ENCODE results near the gene CNTLN.
"Not testable (repeated sequence)": the region's sequence is repeated elsewhere in the genome, so short reads cannot be mapped to it uniquely, and the experiment has no call there.

CNTLN gene

GRCh38 chr9:17140418-17140817 lies 5.6 kb downstream of the CNTLN start:
- Mint-ChIP-seq H3K27me3 (peaks cover 18% of the 10 kb centered on the region), H3K27ac (no peak overlapping the region), H3K36me3 (ENCODE audit: low read depth) (no peaks in the 10 kb centered on the region), H3K4me3 (no peak overlapping the region), H3K4me1 (ENCODE audit: low read depth) (peaks cover 5% of the 10 kb centered on the region), H3K9me3 (peaks cover 7% of the 10 kb centered on the region)
- DNase-seq: no peak

GRCh38 chr9:17148324-17148723 lies 13.5 kb downstream of the CNTLN start:
- no peaks in the 10 kb centered on the region for H3K36me3 Mint-ChIP-seq (ENCODE audit: low read depth)
- no peak overlapping the region for H3K27ac Mint-ChIP-seq
- DNase-seq: no peak
- no peaks in the 10 kb centered on the region for H3K27me3 Mint-ChIP-seq
- H3K4me1 Mint-ChIP-seq (ENCODE audit: low read depth): no peaks in the 10 kb centered on the region
- no peak overlapping the region for H3K4me3 Mint-ChIP-seq
- H3K9me3 Mint-ChIP-seq: peaks cover 19% of the 10 kb centered on the region

- DNase-seq: no peak
- no peaks in the 10 kb centered on the region for H3K4me1 Mint-ChIP-seq (ENCODE audit: low read depth)
- H3K27ac Mint-ChIP-seq: no peak overlapping the region
- H3K27me3 Mint-ChIP-seq: no peaks in the 10 kb centered on the region
- H3K9me3 Mint-ChIP-seq: peaks cover 4% of the 10 kb centered on the region
- no peak overlapping the region for H3K4me3 Mint-ChIP-seq
- no peaks in the 10 kb centered on the region for H3K36me3 Mint-ChIP-seq (ENCODE audit: low read depth)
These were observed 24.6 kb downstream of the CNTLN start for GRCh38 chr9:17159469-17159868.

GRCh38 chr9:17160327-17160726 lies 25.5 kb downstream of the CNTLN start:
- no peak overlapping the region for H3K4me3 Mint-ChIP-seq
- no peak for DNase-seq
- H3K4me1 Mint-ChIP-seq (ENCODE audit: low read depth): no peaks in the 10 kb centered on the region
- H3K27me3 Mint-ChIP-seq: no peaks in the 10 kb centered on the region
- H3K9me3 Mint-ChIP-seq: peaks cover 4% of the 10 kb centered on the region
- H3K36me3 Mint-ChIP-seq (ENCODE audit: low read depth): no peaks in the 10 kb centered on the region
- H3K27ac Mint-ChIP-seq: no peak overlapping the region

GRCh38 chr9:17165764-17166163 lies 30.9 kb downstream of the CNTLN start:
- H3K4me1 Mint-ChIP-seq (ENCODE audit: low read depth): no peaks in the 10 kb centered on the region
- no peak overlapping the region for H3K27ac Mint-ChIP-seq
- no peaks in the 10 kb centered on the region for H3K36me3 Mint-ChIP-seq (ENCODE audit: low read depth)
- H3K9me3 Mint-ChIP-seq: peaks cover 10% of the 10 kb centered on the region
- no peak overlapping the region for H3K4me3 Mint-ChIP-seq
- no peak for DNase-seq
- H3K27me3 Mint-ChIP-seq: no peaks in the 10 kb centered on the region

- Mint-ChIP-seq H3K27ac (no peak overlapping the region), H3K27me3 (no peaks in the 10 kb centered on the region), H3K36me3 (ENCODE audit: low read depth) (no peaks in the 10 kb centered on the region), H3K9me3 (peaks cover 12% of the 10 kb centered on the region), H3K4me3 (no peak overlapping the region), H3K4me1 (ENCODE audit: low read depth) (no peaks in the 10 kb centered on the region)
- no peak for DNase-seq
These were observed 31.5 kb downstream of the CNTLN start for GRCh38 chr9:17166346-17166745.

- H3K9me3 Mint-ChIP-seq: peaks cover 13% of the 10 kb centered on the region
- no peaks in the 10 kb centered on the region for H3K36me3 Mint-ChIP-seq (ENCODE audit: low read depth)
- H3K4me3 Mint-ChIP-seq: no peak overlapping the region
- H3K4me1 Mint-ChIP-seq (ENCODE audit: low read depth): no peaks in the 10 kb centered on the region
- H3K27ac Mint-ChIP-seq: no peak overlapping the region
- H3K27me3 Mint-ChIP-seq: no peaks in the 10 kb centered on the region
- DNase-seq: no peak
These were observed 36.7 kb downstream of the CNTLN start for GRCh38 chr9:17171309-17172094.

- H3K27me3 Mint-ChIP-seq; H3K4me1 Mint-ChIP-seq (ENCODE audit: low read depth); DNase-seq; H3K36me3 Mint-ChIP-seq (ENCODE audit: low read depth); H3K27ac Mint-ChIP-seq; H3K9me3 Mint-ChIP-seq; H3K4me3 Mint-ChIP-seq: not testable (repeated sequence)
These were observed 42.7 kb downstream of the CNTLN start for GRCh38 chr9:17177496-17177895.

GRCh38 chr9:17185481-17186029 lies 50.7 kb downstream of the CNTLN start:
- Mint-ChIP-seq H3K4me1 (ENCODE audit: low read depth) (no peaks in the 10 kb centered on the region), H3K9me3 (peaks cover 13% of the 10 kb centered on the region), H3K27ac (no peak overlapping the region)

GRCh38 chr9:17191082-17191481 lies 56.2 kb downstream of the CNTLN start:
- Mint-ChIP-seq H3K4me3 (no peak overlapping the region), H3K27ac (no peak overlapping the region), H3K27me3 (no peaks in the 10 kb centered on the region), H3K36me3 (ENCODE audit: low read depth) (no peaks in the 10 kb centered on the region), H3K4me1 (ENCODE audit: low read depth) (no peaks in the 10 kb centered on the region), H3K9me3 (peaks cover 12% of the 10 kb centered on the region)
- no peak for DNase-seq

More at GRCh38 chr9:17185481-17186029, 50.7 kb downstream of the CNTLN start:
- Mint-ChIP-seq H3K36me3 (ENCODE audit: low read depth) (no peaks in the 10 kb centered on the region), H3K4me3 (no peak overlapping the region), H3K27me3 (no peaks in the 10 kb centered on the region)
- DNase-seq: no peak

GRCh38 chr9:17204611-17205152 lies 69.8 kb downstream of the CNTLN start:
- no peaks in the 10 kb centered on the region for H3K4me1 Mint-ChIP-seq (ENCODE audit: low read depth)
- no peaks in the 10 kb centered on the region for H3K36me3 Mint-ChIP-seq (ENCODE audit: low read depth)
- H3K27me3 Mint-ChIP-seq: no peaks in the 10 kb centered on the region
- H3K4me3 Mint-ChIP-seq: no peak overlapping the region
- DNase-seq: no peak
- peaks cover 4% of the 10 kb centered on the region for H3K9me3 Mint-ChIP-seq
- H3K27ac Mint-ChIP-seq: no peak overlapping the region

GRCh38 chr9:17216011-17216410 lies 81.2 kb downstream of the CNTLN start:
- no peaks in the 10 kb centered on the region for H3K4me1 Mint-ChIP-seq (ENCODE audit: low read depth)
- H3K36me3 Mint-ChIP-seq (ENCODE audit: low read depth): no peaks in the 10 kb centered on the region
- H3K9me3 Mint-ChIP-seq: peaks cover 12% of the 10 kb centered on the region
- no peak overlapping the region for H3K27ac Mint-ChIP-seq
- no peak overlapping the region for H3K4me3 Mint-ChIP-seq
- no peak for DNase-seq
- no peaks in the 10 kb centered on the region for H3K27me3 Mint-ChIP-seq

- H3K9me3 Mint-ChIP-seq: peaks cover 10% of the 10 kb centered on the region
- no peak overlapping the region for H3K27ac Mint-ChIP-seq
- H3K27me3 Mint-ChIP-seq: no peaks in the 10 kb centered on the region
- no peak overlapping the region for H3K4me3 Mint-ChIP-seq
- H3K36me3 Mint-ChIP-seq (ENCODE audit: low read depth): no peaks in the 10 kb centered on the region
- DNase-seq: no peak
- no peaks in the 10 kb centered on the region for H3K4me1 Mint-ChIP-seq (ENCODE audit: low read depth)
These were observed 81.8 kb downstream of the CNTLN start for GRCh38 chr9:17216646-17217045.

- H3K27me3 Mint-ChIP-seq: no peaks in the 10 kb centered on the region
- H3K9me3 Mint-ChIP-seq: peaks cover 10% of the 10 kb centered on the region
- no peaks in the 10 kb centered on the region for H3K4me1 Mint-ChIP-seq (ENCODE audit: low read depth)
- no peaks in the 10 kb centered on the region for H3K36me3 Mint-ChIP-seq (ENCODE audit: low read depth)
- no peak overlapping the region for H3K4me3 Mint-ChIP-seq
- DNase-seq: no peak
- no peak overlapping the region for H3K27ac Mint-ChIP-seq
These were observed 82.4 kb downstream of the CNTLN start for GRCh38 chr9:17217272-17217671.

- Mint-ChIP-seq H3K9me3 (peaks cover 6% of the 10 kb centered on the region), H3K4me1 (ENCODE audit: low read depth) (no peaks in the 10 kb centered on the region), H3K27ac (no peak overlapping the region), H3K4me3 (no peak overlapping the region), H3K27me3 (no peaks in the 10 kb centered on the region), H3K36me3 (ENCODE audit: low read depth) (no peaks in the 10 kb centered on the region)
- DNase-seq: no peak
These were observed 84.4 kb downstream of the CNTLN start for GRCh38 chr9:17219261-17219660.

Data from activated T-cell treated with anti-CD3 and anti-CD28 coated beads, Interleukin-2, amount 50 U/mL, for 24 hours (primary cell).